SJCRH30 (cell line): ENCODE data around the gene EXOC6B. TPM values are rescaled to one million over a fixed set of nuclear protein-coding genes. Genes with fewer than 3 reads are reported as not detected.

Experiments used
- DNase-seq, 2 experiments: peaks; one replicate each; pipeline ENCODE4 v3.0.0-alpha.2; 2015 to 2020
- H3K27ac ChIP-seq: fragments of 250-450 bp; sonication (Bioruptor Pico); 2 replicates; pipeline ENCODE4 v1.5.1; 2020; ENCODE audit warnings: mild to moderate bottlenecking, moderate library complexity
- H3K27me3 ChIP-seq: fragments of 250-450 bp; sonication (Bioruptor Pico); 2 replicates; pipeline ENCODE4 v1.5.1; 2020; ENCODE audit warnings: mild to moderate bottlenecking, moderate library complexity
- H3K36me3 ChIP-seq: fragments of 250-450 bp; sonication (Bioruptor Pico); 2 replicates; pipeline ENCODE4 v1.5.1; 2020; ENCODE audit warnings: mild to moderate bottlenecking, moderate library complexity
- H3K4me1 ChIP-seq: fragments of 250-450 bp; sonication (Bioruptor Pico); 2 replicates; pipeline ENCODE4 v1.5.1; 2020; ENCODE audit warnings: mild to moderate bottlenecking, moderate library complexity
- H3K4me3 ChIP-seq: fragments of 250-450 bp; sonication (Bioruptor Pico); 2 replicates; pipeline ENCODE4 v1.5.1; 2020; ENCODE audit warnings: mild to moderate bottlenecking, moderate library complexity
- H3K9me3 ChIP-seq: fragments of 250-450 bp; sonication (Bioruptor Pico); replicated peaks from 2 replicates; pipeline ENCODE4 v1.5.1; 2020; ENCODE audit warnings: mild to moderate bottlenecking, moderate library complexity
- total RNA-seq: library from RNA; depleted of rRNA; stranded (reverse); fragments of >200 nt; shearing (Covaris generic); gene quantifications from 2 replicates; pipeline ENCODE4 v1.2.3, GENCODE V29; 2014

The EXOC6B gene
- total RNA-seq, 1 experiment from 2014 or later = 24.8 TPM

- Histone ChIP-seq H3K36me3 (no peaks in the 10 kb centered on the region), H3K4me1 (peaks cover 18% of the 10 kb centered on the region), H3K9me3 (no peaks in the 10 kb centered on the region), H3K27ac (no peak overlapping the region), H3K27me3 (no peaks in the 10 kb centered on the region), H3K4me3 (no peak overlapping the region)
- no peak for DNase-seq
Observed at GRCh38 chr2:72754628-72755320, 71.1 kb downstream of the EXOC6B start.

DNA sequence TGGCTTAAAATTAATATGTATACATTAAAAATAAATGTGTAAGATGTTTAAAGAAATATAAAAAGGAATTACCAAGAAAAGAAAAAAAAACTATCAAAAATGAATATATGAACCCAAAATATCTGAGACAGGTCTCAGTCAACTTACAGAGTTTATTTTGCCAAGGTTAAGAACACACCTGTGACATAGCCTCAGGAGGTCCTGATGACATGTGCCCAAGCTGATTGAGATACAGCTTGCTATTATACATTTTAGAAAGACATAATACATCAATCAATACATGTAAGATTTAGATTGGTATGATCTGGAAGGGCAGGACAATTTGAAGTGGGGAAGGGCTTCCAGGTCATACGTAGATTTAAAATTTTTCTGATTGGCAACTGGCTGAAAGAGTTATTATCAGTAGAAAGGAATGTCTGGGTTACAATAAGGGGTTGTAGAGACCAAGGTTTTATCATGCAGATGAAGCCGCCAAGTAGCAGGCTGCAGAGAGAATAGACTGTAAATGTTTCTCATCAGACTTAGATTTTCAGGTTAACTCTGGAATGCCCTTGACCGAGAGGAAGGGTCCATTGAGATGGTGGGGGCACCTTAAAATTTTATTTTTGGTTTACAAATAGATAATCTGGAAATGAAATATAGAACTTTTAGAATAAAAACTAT lies 74.7 kb downstream of the EXOC6B start:
- Histone ChIP-seq H3K4me3 (no peak overlapping the region), H3K36me3 (no peaks in the 10 kb centered on the region), H3K4me1 (peaks cover 3% of the 10 kb centered on the region; the same call in 1 of the 2 replicates), H3K27me3 (no peaks in the 10 kb centered on the region), H3K9me3 (no peaks in the 10 kb centered on the region), H3K27ac (no peak overlapping the region)
- DNase-seq = no peak

DNA sequence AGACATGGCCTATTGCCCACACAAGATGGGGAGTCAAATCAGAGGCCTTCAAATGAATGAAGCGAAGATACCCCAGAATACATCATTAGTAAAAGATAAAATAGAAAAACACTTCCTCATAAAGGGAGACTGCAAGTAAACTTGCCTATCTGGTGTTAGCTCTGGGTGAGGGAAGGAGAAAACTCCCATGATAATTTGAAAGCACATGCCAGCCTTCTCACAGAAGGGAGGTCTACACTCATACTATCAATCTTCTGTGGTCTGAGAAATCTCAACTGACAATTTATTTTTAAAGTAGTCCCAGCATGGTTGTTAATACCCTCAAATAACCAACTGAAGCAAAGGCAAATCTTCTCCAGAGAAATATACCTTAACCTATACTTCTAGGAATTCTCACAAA lies 75.4 kb downstream of the EXOC6B start:
- no peak overlapping the region for H3K4me3 ChIP-seq
- DNase-seq = no peak

DNA sequence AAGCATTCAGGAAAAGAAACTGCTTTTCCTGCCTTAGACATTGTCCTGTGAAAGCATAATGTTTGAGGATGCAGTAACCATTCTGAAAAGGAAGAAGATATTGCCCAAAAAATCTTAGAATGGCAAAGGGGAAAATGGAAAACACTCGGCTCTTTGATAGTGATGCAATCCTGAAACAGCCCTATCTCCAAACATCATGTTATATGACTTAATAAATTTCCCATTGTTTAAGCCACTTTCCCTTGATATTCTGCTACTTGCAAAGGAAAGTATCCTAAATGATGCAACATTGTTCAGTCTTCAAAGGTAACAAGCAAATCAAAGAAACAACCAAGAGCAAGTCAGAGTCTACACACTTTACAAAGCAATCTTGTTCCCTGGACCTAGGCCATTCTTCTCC lies 78.5 kb downstream of the EXOC6B start:
- H3K4me3 ChIP-seq = no peak overlapping the region
- H3K36me3 ChIP-seq = no peaks in the 10 kb centered on the region
- H3K4me1 ChIP-seq = peaks cover 2% of the 10 kb centered on the region; the same call in 1 of the 2 replicates
- H3K27me3 ChIP-seq = no peaks in the 10 kb centered on the region
- no peaks in the 10 kb centered on the region for H3K9me3 ChIP-seq
- no peak for DNase-seq
- no peak overlapping the region for H3K27ac ChIP-seq

More for the DNA sequence above, 75.4 kb downstream of the EXOC6B start:
- H3K27ac ChIP-seq = no peak overlapping the region
- no peaks in the 10 kb centered on the region for H3K36me3 ChIP-seq
- peaks cover 2% of the 10 kb centered on the region; the same call in 1 of the 2 replicates for H3K4me1 ChIP-seq
- H3K9me3 ChIP-seq = no peaks in the 10 kb centered on the region
- H3K27me3 ChIP-seq = no peaks in the 10 kb centered on the region

GRCh38 chr2:72745679-72746368 lies 80.0 kb downstream of the EXOC6B start:
- peak; percentile 13 to 77 for DNase-seq
- no peak overlapping the region for H3K4me3 ChIP-seq
- H3K27ac ChIP-seq = no peak overlapping the region
- H3K4me1 ChIP-seq = peaks cover 2% of the 10 kb centered on the region; the same call in 1 of the 2 replicates
- no peaks in the 10 kb centered on the region for H3K27me3 ChIP-seq
- H3K9me3 ChIP-seq = no peaks in the 10 kb centered on the region
- H3K36me3 ChIP-seq = no peaks in the 10 kb centered on the region

DNA sequence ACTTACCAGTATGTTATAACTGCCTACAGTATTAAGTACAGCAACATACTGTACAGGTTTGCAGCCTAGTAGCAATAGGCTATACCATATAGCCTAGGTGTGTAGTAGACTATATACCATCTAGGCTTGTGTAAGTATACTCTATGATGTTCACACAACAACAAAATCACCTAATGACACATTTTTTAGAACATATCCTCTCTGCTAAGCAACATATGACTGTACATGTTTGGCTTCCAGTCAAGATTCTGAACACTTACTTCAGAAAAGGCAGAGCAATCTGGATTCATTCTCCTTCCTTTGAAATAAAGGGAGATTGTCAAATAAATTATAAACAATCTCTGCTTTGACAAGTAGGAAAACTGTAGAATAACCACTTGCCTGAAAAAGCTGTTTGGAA lies 81.8 kb downstream of the EXOC6B start:
- Histone ChIP-seq H3K27ac (no peak overlapping the region), H3K9me3 (no peaks in the 10 kb centered on the region), H3K27me3 (no peaks in the 10 kb centered on the region), H3K36me3 (0 out of 2 replicates have a peak, but pooled peaks cover 3% of the 10 kb centered on the region), H3K4me1 (peaks cover 2% of the 10 kb centered on the region), H3K4me3 (no peak overlapping the region)
- no peak for DNase-seq

DNA sequence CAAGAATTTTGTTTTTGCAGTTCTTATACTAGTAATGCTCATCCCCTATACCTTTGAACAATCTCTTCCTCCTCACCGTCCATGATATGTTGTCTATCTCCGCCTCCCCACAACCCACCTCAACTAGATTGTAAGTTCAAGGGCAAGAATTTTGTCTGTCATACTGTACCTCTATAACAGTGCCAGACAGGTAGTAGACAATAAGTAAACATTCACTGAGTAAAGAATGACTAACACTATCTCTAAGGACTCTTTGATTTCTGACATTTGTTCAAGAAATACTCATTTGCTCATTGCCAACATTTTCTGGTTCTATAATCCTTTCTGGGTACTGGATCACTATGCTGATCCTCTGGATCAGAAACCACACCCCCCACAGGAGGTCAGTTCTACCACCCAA lies 82.4 kb downstream of the EXOC6B start:
- no peaks in the 10 kb centered on the region for H3K9me3 ChIP-seq
- no peaks in the 10 kb centered on the region for H3K27me3 ChIP-seq
- H3K36me3 ChIP-seq = 0 out of 2 replicates have a peak, but pooled peaks cover 3% of the 10 kb centered on the region
- H3K27ac ChIP-seq = no peak overlapping the region
- H3K4me3 ChIP-seq = no peak overlapping the region
- peaks cover 2% of the 10 kb centered on the region for H3K4me1 ChIP-seq
- no peak for DNase-seq

GRCh38 chr2:72738096-72738495 lies 87.7 kb downstream of the EXOC6B start:
- Histone ChIP-seq H3K27ac (no peak overlapping the region), H3K36me3 (0 out of 2 replicates have a peak, but pooled peaks cover 3% of the 10 kb centered on the region), H3K9me3 (no peaks in the 10 kb centered on the region), H3K27me3 (no peaks in the 10 kb centered on the region), H3K4me3 (no peak overlapping the region), H3K4me1 (no peaks in the 10 kb centered on the region; the same call in 1 of the 2 replicates)
- DNase-seq = no peak

DNA sequence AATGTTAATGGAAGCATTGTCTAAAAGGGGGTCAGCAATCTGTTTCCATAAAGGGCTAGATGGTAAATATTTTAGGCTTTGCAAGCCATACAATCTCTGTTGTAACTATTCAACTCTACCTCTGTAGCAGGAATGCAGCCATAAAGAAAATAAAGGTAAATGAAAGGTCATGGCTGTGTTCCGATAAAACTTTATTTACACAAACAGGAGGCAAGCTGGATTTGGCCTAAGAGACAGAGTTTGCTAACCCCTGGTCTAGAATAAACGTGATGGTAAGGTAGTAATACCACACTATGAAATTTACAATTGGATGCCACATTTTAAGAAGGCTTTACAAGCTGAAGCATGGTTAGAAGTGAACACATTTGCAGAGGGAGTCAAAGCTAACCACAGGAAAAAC lies 91.4 kb downstream of the EXOC6B start:
- DNase-seq = no peak
- Histone ChIP-seq H3K4me3 (no peak overlapping the region), H3K4me1 (no peaks in the 10 kb centered on the region; the same call in 1 of the 2 replicates), H3K27me3 (no peaks in the 10 kb centered on the region), H3K36me3 (no peaks in the 10 kb centered on the region), H3K27ac (no peak overlapping the region), H3K9me3 (no peaks in the 10 kb centered on the region)

- H3K27ac ChIP-seq = no peak overlapping the region
- H3K36me3 ChIP-seq = no peaks in the 10 kb centered on the region; the same call in 1 of the 2 replicates
- H3K9me3 ChIP-seq = no peaks in the 10 kb centered on the region
- DNase-seq = no peak
- no peaks in the 10 kb centered on the region for H3K27me3 ChIP-seq
- H3K4me3 ChIP-seq = no peak overlapping the region
- no peaks in the 10 kb centered on the region for H3K4me1 ChIP-seq
Observed at GRCh38 chr2:72731116-72731515, 94.7 kb downstream of the EXOC6B start.

DNA sequence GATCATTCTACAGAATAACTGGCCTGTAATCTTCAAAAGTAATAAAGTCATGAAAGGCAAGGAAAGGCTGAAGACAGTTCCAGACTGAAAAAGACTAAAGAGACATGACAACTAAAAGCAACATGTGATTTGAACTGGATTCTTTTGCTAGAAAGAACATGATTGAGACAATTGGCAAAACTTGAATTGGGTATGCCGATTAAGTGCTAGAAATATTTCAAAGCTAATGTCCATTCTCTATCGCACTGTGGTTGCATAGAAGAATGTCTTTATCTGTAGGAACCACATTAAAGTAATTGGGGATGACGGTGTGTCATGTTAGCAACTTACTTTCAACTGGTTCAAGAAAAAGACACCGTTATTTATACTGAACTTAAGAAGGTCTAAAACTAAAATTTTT lies 98.5 kb downstream of the EXOC6B start:
- no peaks in the 10 kb centered on the region for H3K9me3 ChIP-seq
- DNase-seq = no peak
- H3K27me3 ChIP-seq = no peaks in the 10 kb centered on the region

GRCh38 chr2:72723769-72724370 lies 102.0 kb downstream of the EXOC6B start:
- no peaks in the 10 kb centered on the region for H3K27me3 ChIP-seq
- no peaks in the 10 kb centered on the region; the same call in 1 of the 2 replicates for H3K36me3 ChIP-seq

More for the DNA sequence above, 98.5 kb downstream of the EXOC6B start:
- Histone ChIP-seq H3K36me3 (no peaks in the 10 kb centered on the region; the same call in 1 of the 2 replicates), H3K27ac (no peak overlapping the region), H3K4me3 (no peak overlapping the region), H3K4me1 (peaks cover 9% of the 10 kb centered on the region; the same call in 1 of the 2 replicates)

GRCh38 chr2:72722492-72723070 lies 103.3 kb downstream of the EXOC6B start:
- peak; percentile 14 to 25 for DNase-seq
- peaks cover 35% of the 10 kb centered on the region for H3K4me1 ChIP-seq
- H3K9me3 ChIP-seq = no peaks in the 10 kb centered on the region
- H3K36me3 ChIP-seq = peaks cover 5% of the 10 kb centered on the region
- no peak overlapping the region for H3K4me3 ChIP-seq
- peak overlapping the region; percentile 7; the same call in 1 of the 2 replicates for H3K27ac ChIP-seq
- H3K27me3 ChIP-seq = no peaks in the 10 kb centered on the region

More at GRCh38 chr2:72723769-72724370, 102.0 kb downstream of the EXOC6B start:
- Histone ChIP-seq H3K4me1 (peaks cover 27% of the 10 kb centered on the region), H3K27ac (no peak overlapping the region), H3K4me3 (no peak overlapping the region), H3K9me3 (no peaks in the 10 kb centered on the region)
- DNase-seq = no peak

- DNase-seq = peak in 1 of 2 experiments; percentile 14
- Histone ChIP-seq H3K9me3 (no peaks in the 10 kb centered on the region), H3K36me3 (peaks cover 8% of the 10 kb centered on the region), H3K4me1 (peaks cover 35% of the 10 kb centered on the region), H3K27me3 (no peaks in the 10 kb centered on the region), H3K27ac (no peak overlapping the region), H3K4me3 (no peak overlapping the region)
Observed at GRCh38 chr2:72719416-72719815, 106.4 kb downstream of the EXOC6B start.
